Measurements from ENCODE around the gene ARHGAP44.
A peak's percentile ranks its signal among the peaks of the same experiment; 100 is the strongest.

ARHGAP44 gene

DNA sequence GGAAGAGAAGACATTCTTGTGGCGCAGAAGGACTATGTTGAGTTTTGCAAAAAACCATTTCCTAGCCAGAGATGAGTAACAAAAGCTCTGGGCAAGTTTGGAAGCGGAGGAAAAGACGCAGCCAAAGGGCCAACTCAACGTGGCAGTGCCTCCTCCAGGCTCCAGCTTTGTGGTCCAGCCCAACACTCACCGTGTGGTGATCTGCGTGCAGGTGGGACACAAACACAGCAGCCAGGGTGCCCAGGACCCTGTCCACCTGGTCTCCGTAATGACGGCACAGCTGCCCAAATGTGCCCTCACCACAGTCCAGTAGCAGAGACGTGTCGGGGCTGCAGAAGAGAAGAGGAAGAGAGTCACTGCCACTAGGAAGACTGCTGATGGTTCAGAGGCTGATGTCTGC lies 207.1 kb downstream of the ARHGAP44 start:
- DNase-seq = no peak

DNA sequence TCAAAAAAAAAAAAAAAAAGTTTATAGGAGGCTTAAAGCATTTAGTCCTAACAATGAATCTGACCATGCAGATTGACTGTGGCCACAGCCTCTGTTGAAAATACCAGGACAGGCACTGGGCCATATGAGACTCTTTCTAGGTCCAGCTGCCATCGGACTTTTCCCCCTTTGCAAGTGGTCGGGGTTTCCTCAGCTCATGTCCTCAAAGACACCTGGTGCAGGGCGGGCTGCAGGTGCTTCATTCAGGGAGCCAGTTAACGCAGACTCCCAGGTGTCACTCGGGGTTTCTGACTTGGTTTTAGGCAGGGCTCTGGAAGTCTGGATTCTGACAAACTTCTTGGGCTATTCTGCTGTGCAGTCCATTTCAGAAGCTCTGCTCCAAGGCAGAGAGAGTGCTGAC lies 207.6 kb downstream of the ARHGAP44 start:
- no peak for DNase-seq

DNA sequence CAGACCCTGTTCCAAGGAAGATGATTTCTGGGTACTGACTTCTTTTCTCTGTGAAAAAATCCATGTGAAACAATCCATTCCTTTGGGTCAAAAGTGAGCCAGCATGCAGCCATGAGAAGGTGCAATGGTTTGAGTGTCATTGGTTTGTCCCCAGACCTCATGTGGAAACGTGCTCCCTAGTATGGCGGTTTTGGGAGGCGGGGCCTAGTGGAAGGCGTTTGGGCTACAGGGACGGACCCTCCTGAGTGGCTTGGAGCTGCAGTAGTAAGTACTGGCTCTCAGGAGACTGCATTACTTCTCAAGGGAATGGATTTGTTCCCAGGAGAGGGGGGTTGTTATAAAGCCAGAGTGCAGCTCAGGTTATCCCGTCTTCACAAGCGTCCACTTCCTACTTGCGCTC lies 209.2 kb downstream of the ARHGAP44 start:
- DNase-seq = no peak

DNA sequence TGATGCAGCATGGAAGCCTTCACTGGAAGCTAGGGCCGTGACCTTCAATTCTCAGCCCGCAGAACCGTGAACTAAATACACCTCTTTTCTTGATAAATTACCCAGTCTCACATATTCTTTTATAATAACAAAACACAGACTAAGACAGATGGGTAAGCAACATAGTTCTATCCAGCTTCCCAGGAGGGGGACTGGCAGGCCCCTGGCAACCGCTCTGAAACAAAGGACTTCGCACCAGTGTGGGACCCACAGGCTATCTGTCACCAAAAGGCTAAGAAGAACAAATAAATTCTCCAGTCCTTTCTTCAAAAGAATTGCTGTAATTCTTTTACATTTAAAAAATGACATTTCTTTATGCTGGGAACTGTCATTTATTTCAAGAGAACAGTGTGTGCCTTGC lies 209.6 kb downstream of the ARHGAP44 start:
- DNase-seq = no peak

DNA sequence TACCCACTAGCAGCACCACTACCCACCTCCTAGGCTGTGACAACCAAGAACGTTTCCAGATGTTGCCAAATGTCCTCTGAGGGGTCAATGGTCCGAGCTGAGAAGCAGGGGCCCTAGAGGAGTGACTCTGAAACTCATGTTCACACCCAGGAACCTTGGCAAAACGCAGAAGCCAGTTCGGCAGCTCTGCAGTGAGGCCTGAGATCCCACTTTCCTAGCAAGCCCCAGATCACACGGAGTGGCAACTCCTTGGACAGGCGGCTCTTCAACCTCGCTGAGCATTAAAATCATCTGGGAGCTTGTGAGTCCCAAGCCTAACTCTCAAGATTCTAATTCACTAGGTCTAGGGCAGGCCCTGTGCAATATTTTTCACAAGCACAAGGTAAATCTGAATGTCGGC lies 211.3 kb downstream of the ARHGAP44 start:
- no peak for DNase-seq

DNA sequence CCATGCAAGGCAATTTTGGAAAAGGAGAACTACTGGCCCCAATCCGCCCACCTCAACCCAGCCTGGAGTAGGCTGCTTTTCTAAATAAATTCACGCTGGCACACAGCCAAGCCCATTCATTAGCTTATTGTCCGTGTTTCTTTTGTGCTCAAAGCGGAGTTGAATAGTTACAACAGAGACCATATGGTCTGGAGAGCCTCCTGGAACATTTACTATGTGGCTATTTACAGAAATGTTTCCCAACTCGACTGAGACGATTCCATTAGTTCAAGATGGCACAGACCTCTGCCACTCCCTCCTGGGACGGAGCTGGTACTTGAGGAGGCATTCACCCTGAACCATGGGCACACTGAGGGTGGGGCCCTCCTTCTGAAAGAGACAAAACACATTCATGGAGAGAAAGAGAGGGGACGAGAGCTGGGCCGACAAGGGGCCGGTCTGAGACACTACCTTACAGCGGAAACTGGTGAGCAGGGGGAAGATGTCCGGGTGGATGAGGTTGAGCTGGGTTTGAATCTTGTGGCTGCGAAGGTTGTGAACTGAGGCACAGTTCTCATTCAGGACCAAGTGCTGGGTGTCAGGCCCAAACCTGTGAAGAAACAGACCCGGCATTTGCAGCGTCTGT lies 212.8 kb downstream of the ARHGAP44 start:
- no peak for DNase-seq

DNA sequence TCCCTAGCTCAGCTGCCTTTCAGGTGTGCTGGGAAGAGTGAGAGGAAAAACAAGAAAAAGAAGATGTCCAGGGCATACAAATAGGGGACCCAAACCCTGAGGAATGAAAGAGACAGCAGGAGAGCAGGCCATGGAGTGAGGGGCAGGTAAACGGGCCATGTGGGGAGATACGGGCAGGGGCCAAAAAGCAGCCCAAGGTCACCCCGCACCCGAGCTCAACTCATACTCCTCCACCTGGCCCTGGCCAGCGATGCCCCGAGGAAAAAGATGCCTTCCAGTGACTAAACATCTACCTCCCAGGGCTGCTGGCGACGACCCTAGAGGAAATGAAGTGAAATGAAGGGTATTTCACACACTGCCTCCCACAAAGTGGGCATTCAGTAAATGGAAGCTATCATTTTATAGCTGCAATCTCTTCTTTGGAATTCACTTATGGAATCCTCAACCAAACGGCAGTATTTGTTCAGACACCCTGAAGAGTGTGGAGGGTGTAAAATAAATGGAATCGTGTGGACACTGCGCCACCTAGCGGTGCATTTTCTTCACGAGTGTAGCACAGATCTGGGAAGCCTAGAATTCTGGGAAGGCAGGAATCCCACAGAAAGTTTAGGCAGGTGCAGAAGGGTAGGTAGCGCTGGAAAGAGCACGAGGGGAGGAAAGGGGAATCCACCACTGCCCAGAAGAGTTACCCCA lies 213.6 kb downstream of the ARHGAP44 start:
- peak; percentile 0 for DNase-seq

DNA sequence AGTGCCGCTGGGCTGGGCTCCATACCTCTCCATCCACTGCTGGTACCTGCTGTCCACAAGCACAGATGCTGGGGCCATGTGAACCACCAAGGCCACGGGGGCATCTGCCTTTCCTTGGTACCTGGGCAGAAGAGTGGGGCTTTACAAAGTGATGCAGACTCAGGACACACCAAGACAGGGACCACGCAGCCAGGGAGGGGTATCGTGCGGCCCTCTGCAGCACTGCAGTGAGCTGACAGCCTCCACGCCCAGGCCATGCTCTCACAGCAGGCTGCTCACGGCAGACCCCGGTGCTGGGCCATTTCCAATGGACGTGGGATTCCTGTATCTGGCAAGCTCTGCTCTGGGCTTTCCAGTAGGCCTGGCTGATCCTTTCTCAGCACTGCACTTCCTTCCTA lies 214.2 kb downstream of the ARHGAP44 start:
- no peak for DNase-seq

DNA sequence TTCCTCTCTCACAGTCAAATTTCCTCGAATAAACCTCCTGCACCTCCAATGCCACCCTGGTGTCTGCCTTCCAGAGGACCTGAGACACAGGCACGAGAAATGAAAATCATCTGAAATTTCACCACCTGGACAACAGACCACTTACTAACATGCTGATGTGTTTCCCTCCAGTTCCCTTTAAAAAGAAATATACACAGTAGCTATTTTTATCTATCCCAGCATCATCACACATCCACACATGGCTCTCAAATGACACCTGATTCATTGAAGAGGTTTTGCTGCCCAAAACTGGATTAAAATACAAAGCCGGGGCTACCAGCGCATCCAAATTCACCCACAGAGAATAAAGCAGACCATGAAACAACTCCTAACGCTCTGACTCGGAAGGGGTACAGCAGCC lies 214.6 kb downstream of the ARHGAP44 start:
- DNase-seq = no peak

DNA sequence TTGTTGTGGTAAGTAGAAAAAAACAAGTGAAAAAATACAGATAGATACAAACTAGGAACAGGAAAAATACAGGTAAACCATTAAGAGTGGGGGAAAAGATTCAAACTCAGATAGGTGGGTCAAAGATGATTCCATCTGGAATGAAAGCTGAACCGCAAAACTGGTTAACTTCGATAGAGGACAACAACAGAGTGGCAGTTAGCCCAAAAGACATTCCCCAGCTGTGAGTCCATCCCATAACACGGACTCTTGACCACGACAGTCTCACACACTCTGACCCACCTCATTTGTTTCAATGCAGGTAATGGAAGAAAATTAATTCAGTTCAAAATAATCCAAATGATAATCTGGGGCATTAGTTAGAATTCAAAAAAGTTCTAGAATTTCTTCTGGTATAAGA lies 215.0 kb downstream of the ARHGAP44 start:
- no peak for DNase-seq

DNA sequence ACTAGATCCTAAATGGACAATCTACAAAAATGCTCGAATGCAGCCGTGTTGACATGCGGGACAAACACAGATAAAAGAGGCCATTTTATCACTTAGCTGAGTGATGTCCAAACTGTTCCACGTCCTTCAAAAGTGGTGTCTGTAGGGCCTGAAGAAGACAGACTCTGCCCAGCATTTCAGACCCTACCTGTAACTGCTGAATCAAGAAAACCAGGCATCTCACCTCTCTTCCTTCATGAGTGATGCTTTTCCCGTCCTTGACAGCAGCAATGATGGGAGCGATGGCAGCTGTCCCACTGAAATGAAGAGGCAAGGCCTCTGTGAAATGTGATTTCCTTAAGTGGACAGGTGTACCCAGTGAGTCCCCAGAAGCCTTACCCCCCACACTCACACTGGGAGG lies 216.2 kb downstream of the ARHGAP44 start:
- DNase-seq = no peak

DNA sequence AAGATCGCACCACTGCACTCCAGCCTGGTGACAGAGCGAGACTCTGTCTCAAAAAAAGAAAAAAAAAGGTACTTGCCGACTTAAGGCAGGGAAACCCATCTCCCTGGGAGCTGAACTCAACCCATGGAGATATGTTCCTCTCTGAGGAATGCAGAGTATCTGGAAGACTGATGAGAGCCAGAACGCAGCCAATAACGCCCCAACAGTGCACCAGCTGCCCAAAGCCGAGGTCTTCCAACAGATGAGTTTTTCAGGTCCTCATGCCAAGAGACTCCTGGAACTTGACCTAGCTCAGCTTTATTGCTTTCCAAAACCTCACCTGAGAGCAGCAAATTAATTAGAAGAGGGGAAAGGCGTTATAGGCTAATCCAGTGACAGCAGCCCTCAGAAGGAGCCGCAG lies 219.2 kb downstream of the ARHGAP44 start:
- no peak for DNase-seq

DNA sequence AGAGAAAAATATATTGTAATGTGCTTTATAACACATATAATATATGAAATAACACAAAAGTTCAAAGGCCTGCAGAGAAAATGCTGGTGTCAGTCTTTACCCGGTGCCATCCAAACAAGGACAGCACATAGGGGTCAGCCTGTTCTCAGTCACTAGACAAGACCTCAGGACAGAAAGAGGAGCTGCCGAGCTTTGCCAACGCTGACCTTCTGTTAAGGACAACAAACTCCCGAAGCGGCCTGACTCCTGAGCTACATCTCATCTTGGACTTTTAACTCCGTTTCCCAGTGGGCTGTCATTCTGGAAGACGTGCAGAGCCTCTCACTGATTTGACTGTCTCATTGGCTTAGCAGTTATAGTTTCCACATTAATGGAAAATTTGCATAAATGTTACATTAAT lies 221.7 kb downstream of the ARHGAP44 start:
- no peak for DNase-seq

DNA sequence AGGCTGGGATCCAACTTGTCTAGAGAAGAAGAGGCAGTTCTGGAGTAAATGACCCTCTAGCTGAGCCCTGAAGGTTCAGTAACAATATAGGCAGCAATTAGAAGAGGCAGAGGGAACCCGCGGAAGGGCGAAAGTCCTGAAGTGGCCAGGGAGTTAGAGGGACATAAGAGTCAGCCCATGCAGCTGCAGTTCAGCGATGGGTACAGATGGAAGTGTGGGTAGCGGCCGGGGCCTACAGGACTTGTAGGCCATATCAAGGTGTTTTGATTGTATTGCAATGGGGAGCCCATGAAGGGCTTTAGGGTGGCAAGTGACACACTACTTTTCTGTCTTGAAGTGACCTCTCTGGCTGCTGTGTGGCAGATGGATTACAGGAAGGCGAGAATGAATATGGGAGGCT lies 225.5 kb downstream of the ARHGAP44 start:
- DNase-seq = no peak

DNA sequence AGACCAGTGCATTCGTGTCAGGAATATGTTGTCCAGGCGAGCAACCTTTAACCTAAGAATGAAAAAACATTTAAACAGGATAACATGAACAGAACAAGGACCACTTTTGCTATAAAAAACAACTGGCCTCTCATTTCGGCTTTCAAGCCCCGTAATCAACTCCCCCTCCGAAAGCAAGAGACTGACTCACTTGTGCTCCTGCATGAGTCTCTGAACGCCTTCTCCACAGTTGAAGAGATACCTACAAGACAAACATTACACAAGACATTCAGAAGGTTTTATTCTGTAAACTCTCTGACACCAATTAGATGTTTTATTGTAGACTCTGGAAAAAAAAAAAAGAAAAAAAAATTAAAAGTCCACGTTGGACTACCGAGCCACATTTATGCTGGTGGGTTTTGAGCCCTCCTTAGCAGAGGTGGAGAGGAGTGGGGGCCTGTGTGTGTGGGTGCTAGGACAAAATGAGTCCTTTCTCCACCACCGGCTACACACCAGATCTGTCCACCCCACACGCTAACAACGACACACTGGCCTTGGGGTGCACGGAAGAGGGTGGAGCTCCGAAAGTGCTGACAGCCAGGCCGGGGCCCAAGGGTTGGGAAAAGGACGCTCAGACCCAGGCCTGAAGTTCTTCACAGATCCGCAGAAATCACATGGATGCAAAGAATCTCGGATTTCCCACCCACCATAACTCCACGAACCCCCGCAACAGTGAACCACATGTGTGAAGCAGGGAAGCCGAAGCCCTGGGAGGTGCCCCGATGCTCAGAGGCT lies 227.8 kb downstream of the ARHGAP44 start:
- DNase-seq = no peak

DNA sequence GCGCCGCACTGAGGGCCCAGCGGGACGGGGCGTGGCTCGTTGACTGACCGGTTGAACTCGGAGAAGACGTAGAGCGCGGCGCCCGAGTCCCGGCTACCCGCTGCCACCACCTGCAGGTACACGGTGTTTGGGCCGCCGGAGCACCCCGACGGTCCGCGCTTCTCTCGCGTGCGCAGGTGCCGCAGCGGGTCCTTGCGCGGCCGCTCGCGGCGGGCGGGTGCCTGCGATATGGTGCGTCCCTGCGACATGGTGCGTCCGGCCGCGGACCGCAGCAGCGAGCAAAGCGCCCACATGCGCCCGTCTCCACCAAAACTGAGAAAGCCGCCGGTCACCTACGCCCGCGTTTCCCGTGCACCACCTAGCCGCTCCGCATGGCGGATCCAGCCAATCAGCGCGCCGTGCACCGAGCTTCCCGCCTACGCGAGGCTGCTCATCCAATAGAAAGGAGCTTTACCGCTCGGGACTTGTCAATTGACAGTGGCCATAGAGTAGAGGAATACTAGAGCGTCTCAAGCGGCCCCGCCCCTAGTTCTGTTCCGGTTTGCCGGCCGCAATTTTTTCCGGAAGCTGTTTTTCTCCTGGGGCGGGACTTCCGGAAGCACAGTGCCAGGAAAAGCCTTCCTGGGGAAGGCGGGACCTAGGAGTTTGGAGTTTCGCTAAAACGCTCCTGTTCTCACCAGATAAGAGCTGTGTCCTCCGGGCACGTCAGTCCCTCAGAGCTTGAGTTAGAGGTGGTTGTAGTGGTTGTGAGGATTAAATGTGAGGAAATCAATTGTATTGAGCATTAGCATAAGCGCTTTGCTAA lies 228.6 kb downstream of the ARHGAP44 start, which contains the start of gene ELAC2:
Gene ELAC2, minus strand, starts transcription at position 373 of the 805 bp plus-strand sequence. Its CDS starts 80 bp downstream, at position 293.
- DNase-seq = peak; percentile 73

DNA sequence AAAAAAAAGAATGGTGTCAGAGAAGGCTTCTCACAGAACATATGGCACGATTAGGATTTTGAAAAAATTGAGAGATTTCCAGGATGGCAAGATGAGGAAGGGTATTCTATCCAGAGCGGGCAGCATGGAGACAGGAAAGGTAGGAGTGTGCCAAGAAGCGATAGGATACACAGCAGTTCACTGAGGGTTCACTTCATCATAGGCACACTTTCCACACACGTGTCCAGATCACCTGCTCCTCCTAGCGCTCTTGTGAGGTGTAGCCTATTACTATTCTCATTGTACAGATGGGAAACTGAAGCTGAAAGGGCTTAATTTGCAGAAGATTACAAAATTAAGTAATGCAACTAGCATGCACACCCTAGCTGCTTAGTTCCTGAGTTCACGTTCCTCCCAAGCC lies 234.7 kb downstream of the ARHGAP44 start:
- DNase-seq = no peak

DNA sequence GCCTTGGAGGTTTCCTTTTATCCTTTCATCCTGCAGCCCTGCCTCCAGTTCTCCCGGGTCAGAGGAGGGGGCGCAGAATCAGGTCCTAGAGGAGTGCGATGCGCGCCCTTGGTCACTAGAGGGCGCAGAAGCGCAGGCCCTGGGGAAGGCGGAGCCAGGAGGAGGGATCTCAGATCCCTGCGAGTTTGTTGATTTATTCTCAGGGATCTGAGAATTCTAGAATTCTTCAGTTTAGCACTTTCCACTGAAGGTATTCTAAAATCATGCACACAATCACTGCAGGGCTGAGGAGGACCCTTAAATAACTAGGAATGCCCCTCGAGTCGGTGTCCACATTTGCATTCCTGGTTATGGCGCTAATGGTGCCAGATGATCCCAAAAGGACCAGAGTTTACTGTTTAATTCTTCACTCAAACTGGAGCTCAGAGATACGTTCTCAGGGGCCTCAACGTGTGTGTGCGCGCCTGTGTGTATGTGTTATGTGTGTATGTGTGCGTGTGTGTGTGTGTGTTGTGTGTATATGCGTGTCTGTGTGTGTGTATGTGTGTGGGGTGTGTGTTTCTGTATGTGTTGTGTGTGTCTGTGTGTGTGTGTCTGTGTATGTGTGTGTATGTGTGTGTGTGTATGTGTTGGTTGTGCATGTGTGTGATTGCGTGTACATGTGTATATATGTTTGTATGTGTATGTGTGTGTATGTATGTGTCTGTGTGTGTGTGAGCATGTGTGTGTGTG lies 235.4 kb downstream of the ARHGAP44 start:
- DNase-seq = peak; percentile 5

DNA sequence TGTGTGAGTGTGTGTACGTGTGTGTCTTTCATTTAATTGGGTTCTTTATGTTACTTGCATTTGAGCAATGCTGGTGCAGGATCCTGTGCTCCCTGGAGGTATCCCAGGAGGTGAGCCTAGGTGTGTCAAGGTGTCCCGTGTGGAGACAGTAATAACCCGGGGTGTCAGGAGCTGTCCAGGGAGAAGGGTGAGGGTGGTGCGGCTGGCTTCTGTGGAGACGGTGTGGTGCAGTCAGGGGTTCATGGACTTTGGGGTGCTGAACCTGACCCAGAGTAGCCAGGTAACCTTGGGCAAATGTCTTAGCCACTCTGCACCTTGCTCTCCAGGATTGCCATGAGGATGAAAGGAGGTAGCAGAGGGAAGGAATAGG lies 235.9 kb downstream of the ARHGAP44 start:
- DNase-seq = no peak

DNA sequence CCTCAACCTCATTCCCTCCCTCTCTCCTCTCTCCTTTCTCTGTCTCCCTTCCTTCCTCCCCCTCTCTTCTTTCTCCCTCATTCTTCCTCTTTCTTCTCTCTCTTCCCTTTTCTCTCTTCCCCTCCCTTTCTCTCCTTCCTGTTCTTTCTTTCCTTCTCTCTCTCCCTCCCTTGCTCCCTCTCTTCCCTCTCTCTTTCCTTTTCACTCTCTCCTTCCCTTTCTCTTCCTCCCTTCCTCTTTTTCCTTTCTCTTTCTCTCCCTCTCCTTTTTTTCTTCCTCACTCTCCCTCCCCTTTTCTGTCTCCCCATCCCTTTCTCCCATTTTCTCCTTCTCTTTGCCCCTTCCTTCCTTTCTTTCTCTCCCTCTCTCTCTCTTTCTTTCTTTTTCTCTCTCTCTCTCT lies 236.4 kb downstream of the ARHGAP44 start:
- DNase-seq = no peak

DNA sequence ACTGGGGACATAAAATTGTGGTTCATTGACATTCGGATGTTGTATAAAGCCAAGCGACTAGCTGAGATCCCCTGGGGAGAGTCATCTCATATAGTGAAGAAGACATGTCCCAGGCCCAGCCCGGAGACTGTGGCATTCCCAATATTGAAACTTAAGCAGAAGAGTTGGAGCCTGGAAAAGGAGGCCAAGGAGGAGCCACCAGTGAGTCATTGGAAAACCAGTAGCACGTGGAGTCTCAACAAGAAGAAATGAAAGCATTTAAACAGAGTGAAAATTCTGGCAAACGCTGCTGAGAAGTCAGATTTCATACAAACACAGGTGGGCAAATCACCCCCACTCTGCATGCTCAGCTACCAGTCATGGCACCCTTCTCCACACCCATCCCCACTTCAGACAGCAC lies 237.9 kb downstream of the ARHGAP44 start:
- DNase-seq = no peak

DNA sequence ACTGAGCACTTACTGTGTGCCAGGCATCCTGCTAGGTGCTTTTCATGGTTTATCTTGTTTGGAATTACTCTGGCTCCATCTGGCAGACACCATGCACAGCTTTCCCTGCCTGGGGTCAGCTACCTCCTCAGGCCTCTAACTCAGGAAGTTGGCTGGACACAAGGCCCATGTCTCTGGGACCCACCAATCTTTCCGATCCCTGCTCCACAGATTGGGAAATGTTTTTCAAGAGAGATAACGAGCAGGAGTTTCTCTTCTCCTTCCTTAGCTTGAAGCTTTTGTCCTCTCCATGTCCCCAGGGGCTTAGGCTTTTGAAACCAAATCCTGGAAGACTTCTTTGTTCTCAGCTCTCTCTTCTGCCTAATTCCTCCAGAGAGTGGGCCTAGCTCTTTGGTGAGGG lies 240.0 kb downstream of the ARHGAP44 start:
- no peak for DNase-seq

DNA sequence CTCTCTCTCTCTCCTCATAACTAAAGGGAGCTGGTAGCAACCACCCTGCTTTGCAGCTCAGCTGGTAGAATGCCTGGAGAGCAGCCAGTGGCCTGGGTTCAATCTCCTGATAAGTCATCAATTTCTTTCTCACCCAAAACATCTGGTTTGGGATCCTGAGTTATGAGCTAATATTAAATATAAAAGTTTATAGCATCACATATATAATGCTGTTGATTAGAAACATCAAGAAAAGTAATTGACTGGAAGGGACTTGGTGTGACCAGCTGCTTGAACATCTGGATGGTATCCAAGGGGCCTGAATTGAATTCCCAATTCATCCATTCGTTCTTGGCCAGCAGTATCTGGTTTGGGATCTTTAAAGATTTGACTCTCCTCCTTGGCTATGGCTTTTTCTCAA lies 240.8 kb downstream of the ARHGAP44 start:
- DNase-seq = no peak

Measured in KG1 (cell line).